Fibroblast of skin of abdomen (primary cell): ENCODE data around the gene GGCX.
"Not testable (repeated sequence)": the region's sequence is repeated elsewhere in the genome, so short reads cannot be mapped to it uniquely, and the experiment has no call there.

Experiments used
- DNase-seq: peaks from one replicate; pipeline ENCODE4 v3.0.0-alpha.2; 2013

Gene GGCX

GRCh38 chr2:85566265-85566664 is 5.0 kb upstream of the GGCX start:
- no peak for DNase-seq

DNA sequence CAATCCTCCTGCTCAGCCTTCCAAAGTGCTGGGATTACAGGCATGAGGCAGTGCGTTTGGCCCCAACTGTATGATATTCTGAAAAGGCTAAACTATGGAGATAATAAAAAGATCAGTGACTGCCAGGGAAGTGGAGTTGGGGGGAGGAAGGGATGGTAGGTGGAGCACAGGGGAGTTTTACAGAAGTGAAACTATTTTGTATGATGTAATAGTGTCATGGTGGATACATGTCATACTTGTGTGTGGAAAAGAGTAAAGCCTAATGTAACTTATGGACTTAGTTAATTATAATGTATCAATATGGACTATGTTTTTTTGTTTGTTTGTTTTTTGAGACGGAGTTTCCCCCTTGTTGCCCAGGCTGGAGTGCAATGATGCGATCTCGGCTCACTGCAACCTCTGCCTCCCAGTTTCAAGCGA is 2.9 kb upstream of the GGCX start:
- no peak for DNase-seq

DNA sequence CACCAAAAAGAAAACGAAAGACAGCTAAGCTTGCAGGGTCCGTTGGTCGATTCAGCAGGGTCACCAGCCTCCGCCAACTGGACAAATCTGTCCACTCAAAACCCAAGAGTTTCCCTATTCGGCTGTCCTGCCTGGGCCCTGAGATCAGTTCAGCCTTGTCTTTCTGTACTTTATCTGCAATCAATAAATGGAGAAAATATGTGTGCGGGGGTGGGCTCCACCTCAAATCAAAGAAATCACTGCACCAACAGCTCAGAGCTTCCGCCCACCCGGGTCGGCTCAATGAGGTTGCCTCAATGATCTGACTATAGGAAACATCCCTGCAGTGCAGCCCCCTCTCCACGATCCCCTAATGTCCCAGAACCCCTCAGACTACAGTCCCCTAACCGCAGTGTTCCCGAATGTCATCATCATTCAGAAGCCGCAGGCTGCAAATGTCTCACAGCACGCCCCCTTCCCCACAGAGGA is 447 bp downstream of the GGCX start:
- no peak for DNase-seq

GRCh38 chr2:85560403-85560726 is 928 bp downstream of the GGCX start:
- DNase-seq, result not testable (repeated sequence)

GRCh38 chr2:85558160-85558559 is 3.1 kb downstream of the GGCX start:
- DNase-seq, result no peak

DNA sequence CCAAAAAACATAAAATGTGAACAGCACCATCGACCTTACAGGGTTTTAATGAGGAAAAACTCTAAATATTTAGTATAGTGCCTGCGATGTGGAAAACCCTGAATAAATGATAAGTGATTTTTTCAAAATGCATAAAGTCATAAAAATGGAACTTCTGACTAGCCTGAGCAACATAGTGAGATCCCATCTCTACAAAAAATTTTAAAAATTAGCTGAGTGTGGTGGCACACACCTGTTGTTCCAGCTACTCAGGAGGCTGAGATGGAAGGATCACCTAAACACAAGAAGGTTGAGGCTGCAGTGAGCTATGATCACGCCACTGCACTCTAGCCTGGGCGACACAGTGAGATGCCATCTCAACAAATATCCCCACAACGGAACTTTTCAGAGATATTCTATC is 4.2 kb downstream of the GGCX start:
- no peak for DNase-seq

DNA sequence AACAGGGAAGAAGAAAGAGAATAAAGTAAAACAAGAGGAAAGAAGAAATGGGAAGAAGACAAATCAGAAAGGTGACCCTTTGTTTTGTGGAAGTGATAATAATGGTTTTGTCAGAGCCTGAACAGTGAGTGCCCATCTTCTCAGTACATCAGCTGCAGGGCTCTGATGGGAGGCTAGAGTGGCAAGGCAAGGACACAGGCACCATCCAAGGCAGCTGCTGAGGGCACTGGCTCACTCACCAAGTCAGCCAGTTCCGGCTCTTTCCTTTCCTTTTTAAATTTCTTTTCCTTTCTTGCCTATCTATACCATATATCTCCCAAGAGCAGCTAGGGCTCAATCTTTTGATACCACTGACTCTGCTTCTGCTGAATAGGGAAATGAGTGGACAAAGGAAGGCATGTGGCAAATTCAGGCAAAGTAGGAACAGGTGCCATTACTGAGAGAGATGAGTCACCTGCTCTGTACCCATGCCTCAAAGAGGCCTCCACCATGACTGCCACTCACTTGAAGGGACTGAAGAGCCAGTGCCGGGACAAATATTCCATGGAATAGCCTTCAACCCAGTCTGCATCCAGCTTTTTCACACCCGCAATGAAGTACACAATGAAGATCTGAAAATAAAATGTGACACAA is 6.2 kb downstream of the GGCX start:
- DNase-seq, result no peak

DNA sequence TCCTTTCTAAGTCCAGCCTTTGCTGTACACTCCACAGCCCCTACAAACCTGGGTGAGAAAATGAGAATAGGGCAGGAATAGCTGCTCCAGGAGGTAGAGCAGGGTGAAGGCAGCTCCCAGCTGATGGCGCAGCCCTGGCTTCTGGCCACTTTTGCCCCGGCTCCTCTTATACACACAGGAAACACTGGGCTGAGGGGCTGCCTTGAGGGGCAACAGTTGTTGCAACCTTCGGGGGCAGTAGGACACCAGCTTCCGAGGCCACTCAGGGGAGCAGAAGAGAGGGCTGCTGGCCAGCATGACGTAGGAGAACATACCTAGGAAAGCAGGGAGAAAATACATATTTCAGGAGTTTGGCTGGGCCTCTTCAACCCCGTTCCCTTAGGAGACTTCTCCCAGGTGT is 8.1 kb downstream of the GGCX start:
- DNase-seq, result no peak

DNA sequence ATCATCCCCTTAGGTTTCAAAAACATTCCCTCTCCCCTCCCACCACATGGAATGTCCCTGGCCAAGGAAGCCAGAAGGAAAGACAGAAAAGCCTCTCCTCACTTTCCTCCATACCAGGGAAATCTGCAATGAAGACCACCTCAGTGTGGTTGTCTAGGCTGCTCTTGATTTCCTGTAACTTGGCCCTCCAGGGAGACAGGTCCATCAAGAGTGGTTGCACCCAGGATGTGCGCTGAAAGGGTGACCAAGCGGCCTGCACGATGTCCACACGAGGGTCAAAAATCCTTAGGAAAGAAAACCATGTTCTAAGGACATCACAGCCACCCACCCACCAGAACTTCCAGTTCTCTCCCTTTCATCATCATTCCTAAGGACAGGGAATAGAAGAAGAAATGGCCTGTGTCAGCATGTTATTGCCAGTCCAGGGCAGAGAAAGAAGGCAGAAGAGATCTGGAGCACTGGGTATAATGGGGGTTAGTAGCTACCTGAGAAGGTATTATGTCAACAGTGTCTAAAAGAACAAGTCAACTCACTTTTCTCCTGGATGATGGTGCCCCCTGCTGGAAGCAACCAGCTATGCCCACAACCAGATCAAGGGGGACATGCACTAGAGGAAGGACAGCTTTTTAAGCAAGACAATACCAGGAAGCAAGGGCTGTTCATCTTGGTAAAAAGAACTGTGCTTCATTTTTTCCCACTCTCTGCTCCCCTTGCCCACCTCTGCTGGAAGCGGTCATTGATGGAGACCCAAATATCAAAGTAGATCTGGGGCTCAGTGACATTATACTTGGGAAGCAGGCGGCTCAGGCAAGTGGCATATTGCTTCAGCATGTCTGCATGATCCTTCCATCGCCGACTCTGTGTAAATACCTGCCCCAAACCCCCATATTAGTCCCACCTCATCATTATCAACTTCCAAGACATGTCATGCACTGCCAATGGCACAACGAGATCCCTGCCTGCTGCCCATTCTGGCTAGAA is 9.3 kb downstream of the GGCX start:
- DNase-seq, result peak; percentile 63

- DNase-seq, result no peak
Measured at GRCh38 chr2:85550486-85550885, 10.8 kb downstream of the GGCX start.

DNA sequence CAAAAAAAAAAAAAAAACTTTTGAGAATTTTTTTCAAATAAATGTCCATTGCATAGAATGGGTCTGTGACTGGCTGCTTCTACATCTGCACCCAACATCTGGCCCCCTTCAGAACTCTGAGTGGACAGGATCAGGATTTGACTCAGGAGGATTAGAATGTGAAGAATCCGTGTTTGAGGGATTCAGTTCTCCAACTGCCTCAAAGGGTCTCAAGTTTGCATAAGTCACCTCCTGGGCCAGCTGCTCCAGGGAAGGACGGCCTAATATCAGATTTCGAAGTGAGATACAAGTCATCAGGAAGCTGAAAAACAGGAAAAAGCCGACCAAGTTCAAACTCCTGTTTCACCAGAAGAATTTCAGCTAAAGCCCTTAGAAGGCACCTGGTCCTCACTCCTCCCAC is 11.5 kb downstream of the GGCX start:
- peak; percentile 95 for DNase-seq

GRCh38 chr2:85549095-85549494 is 12.2 kb downstream of the GGCX start:
- DNase-seq, result no peak

DNA sequence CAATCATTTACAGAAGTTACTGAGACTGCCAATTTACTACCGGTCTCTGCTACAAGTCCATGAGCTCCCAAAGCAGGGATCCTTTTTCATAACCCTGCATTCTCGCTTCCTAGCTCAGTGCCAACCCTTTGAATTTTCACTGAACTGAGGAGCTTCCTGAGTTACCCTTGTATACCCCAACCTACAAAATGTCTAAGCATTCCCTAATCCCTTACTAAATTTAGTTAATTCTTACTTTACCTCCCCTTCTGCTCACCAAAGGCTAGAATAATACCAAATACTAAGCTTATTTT is 12.7 kb downstream of the GGCX start:
- DNase-seq, result no peak

GRCh38 chr2:85547859-85548607 is 13.3 kb downstream of the GGCX start:
- no peak for DNase-seq

DNA sequence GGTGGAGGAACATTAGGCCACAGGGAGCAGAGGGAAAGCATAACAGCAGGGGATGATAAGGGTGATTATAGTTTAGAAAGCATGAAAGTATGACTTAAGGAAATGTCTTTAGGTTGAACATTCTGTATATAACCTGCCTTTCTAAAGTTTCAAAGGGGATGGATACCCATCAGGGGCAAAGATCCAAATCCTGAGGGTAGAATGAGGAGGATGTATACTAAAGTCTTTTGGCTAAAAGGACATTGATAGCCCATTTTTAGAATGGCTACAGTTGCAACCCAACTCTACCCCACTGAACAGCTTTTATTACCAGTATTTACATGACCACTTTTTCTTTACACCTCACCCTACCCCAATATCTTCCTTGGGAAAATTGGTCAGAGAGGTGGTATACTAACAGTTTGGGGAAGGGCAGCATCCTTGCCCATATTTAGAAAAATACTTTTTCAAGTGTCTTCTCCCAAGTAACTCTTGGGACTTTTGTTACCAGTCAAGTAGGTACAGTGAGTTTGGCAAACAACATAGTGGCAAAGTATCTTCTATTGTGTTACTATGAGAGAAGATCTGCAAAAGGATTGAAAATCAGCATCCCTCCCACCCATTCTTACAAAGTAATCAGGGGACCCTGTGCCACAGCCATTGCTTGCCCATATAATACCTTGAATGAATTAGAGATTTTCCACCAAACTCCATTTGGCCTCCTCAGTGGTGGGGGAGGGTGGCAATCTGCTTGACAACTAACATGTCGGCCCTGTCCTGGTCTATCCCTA is 14.0 kb downstream of the GGCX start:
- DNase-seq, result no peak

GRCh38 chr2:85545780-85546240 is 15.5 kb downstream of the GGCX start:
- DNase-seq, result no peak

DNA sequence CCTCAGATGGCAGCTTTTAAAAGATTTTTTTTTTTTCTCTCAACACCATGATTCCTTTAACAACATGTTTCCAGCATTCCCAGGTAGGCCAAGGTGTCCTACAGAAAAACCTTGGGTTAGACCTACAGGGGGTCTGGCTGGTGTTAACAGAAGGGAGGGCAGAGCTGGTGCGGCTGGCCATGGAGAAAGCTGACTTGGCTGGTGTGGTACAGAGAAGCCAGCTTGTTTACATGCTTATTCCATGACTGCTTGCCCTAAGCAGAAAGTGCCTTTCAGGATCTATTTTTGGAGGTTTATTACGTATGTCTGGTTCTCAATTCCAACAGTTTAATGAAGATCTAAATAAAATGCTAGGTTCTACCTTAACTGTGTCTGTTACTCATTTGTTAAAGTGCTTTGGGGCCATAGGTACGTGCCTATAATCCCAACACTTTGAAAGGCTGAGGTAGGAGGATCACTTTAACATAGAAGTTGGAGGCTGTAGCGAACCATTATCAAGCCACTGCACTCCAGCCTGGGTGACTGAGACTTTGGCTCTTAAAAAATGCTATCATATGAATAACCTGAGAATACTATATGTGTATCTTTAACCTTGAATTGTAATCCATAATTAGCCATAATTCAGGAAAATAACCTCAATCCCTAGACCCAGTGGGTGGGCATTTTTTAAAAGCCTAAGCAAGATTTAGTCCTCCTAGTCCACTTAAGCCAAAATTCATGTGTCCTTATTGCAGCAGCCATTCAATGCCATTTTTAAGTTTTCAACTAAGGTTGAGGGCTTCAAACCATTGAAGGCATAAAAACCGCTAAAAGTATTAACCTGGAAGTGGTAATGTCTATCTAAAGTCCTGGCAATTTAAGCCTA is 16.1 kb downstream of the GGCX start:
- DNase-seq, result not testable (repeated sequence)

GRCh38 chr2:85544254-85544691 is 17.0 kb downstream of the GGCX start:
- not testable (repeated sequence) for DNase-seq

DNA sequence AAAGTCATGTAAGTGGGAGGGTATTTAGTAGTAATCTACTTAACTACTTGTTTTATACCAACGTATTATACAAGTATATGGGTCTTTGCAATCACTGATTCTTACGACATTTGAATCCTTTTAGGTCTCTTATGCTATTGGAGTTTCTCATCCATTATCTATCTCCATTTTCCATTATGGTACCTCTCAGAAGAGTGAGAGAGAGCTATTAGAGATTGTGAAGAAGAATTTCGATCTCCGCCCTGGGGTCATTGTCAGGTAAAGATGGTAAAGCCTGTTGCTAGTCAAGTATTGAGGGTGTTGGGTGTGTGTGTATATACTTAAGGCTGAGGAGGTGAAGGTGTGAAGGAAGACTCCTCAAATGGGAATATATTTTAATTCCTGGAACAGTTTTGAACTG is 18.5 kb downstream of the GGCX start:
- no peak for DNase-seq

- DNase-seq, result no peak
Measured at GRCh38 chr2:85541753-85542457, 19.4 kb downstream of the GGCX start.

DNA sequence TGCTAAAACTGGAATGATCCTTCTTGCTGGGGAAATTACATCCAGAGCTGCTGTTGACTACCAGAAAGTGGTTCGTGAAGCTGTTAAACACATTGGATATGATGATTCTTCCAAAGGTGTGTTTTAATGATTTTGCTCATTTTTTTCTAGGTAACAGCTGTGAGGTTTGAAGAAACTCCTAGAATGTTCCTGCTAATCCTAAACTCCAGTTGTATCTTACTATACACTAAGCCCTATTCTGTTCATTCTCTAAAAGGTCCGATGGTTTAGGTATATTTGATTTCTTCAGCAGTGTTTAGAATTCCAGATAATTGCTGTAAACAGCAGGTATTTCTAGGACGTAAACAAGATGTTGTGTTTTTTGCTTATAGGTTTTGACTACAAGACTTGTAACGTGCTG is 20.0 kb downstream of the GGCX start:
- DNase-seq, result no peak
